ENCODE data around the gene CXCR3.

GRCh38 chrX:71607488-71607887, 10.8 kb downstream of the CXCR3 start:
- no peak for TF ChIP-seq CTCF (IDR thresholded peaks at IDR 0.05; ENCODE audit: low read depth, low read length)
- no peak for TF ChIP-seq EZH2phosphoT487 (IDR thresholded peaks at IDR 0.05; ENCODE audit: low read depth)

Data from OCI-LY3 (cell line).